GM12878 (cell line): ENCODE data around the gene MAPKAPK2.
A peak's percentile ranks its signal among the peaks of the same experiment; 100 is the strongest.

Source experiments
- BRCA1 ChIP-seq: IDR thresholded peaks from 2 replicates; pipeline ENCODE4 v1.6.1; 2011; ENCODE audit warnings: low read depth, low read length, improper control_type of control experiment
- CTCF ChIP-seq, 3 experiments: IDR thresholded peaks in 2 of 3; conservative IDR thresholded peaks in 1 of 3; 2 replicates each; pipeline ENCODE4 v1.5.1; 2011; ENCODE audit warnings: low read depth in 3 of 3, low read length in 3 of 3, mild to moderate bottlenecking in 3 of 3, control low read depth in 2 of 3, moderate library complexity in 2 of 3, inconsistent platforms in 1 of 3, mixed read lengths in 1 of 3; ENCODE audit not compliant: control insufficient read depth in 2 of 3, insufficient read depth in 1 of 3; ENCODE audit errors: extremely low read depth in 1 of 3
- CUX1 ChIP-seq: IDR thresholded peaks from 2 replicates; pipeline ENCODE4 v1.6.1; 2012; ENCODE audit warnings: improper control_type of control experiment, low read depth, low read length; ENCODE audit not compliant: insufficient replicate concordance
- ESRRA ChIP-seq: IDR thresholded peaks from 2 replicates; pipeline ENCODE4 v1.6.1; 2012; ENCODE audit warnings: mild to moderate bottlenecking, low read length, improper control_type of control experiment
- FOS ChIP-seq: IDR thresholded peaks from 3 replicates; pipeline ENCODE4 v1.6.1; 2011; ENCODE audit warnings: borderline replicate concordance; ENCODE audit not compliant: insufficient read length; ENCODE audit errors: extremely low read depth
- JUNB ChIP-seq: IDR thresholded peaks from 2 replicates; pipeline ENCODE4 v1.6.1; 2016; ENCODE audit warnings: antibody characterized with exemption, mild to moderate bottlenecking
- PML ChIP-seq: IDR thresholded peaks from 2 replicates; pipeline ENCODE4 v1.6.1; 2012; ENCODE audit warnings: low read length, inconsistent platforms
- POLR2A ChIP-seq: IDR thresholded peaks from 2 replicates; pipeline ENCODE4 v1.6.1; 2011; ENCODE audit warnings: low read depth, mild to moderate bottlenecking, low read length
- RAD21 ChIP-seq: IDR thresholded peaks from 2 replicates; pipeline ENCODE4 v1.6.1; 2011; ENCODE audit warnings: mild to moderate bottlenecking, low read depth, low read length, moderate library complexity; ENCODE audit not compliant: insufficient read depth
- YY1 ChIP-seq: IDR thresholded peaks from 2 replicates; pipeline ENCODE4 v1.6.1; 2011; ENCODE audit warnings: low read depth, mild to moderate bottlenecking, low read length
- ZNF24 ChIP-seq: fragments of 450-650 bp; IDR thresholded peaks from 2 replicates; pipeline ENCODE4 v1.6.1; 2017; ENCODE audit warnings: antibody characterized with exemption, mild to moderate bottlenecking

- TF ChIP-seq CTCF (IDR thresholded peaks at IDR 0.05 in 2 of 3, conservative IDR thresholded peaks at IDR 0.05 in 1 of 3; ENCODE audit: control insufficient read depth in 2 of 3, extremely low read depth in 1 of 3, insufficient read depth in 1 of 3, low read depth in 3 of 3, low read length in 3 of 3) (no peak), JUNB (no peak), YY1 (peak; percentile 58; the same call in 1 of the 2 replicates), ESRRA (no peak), FOS (no peak), PML (no peak), BRCA1 (no peak), RAD21 (no peak), CUX1 (no peak), POLR2A (peak; percentile 57), ZNF24 (peak; percentile 59; the same call in 1 of the 2 replicates)
Measured at GRCh38 chr1:206719169-206719839, 34.6 kb downstream of the MAPKAPK2 start.
